Activated T-helper 1 cell treated with anti-CD3 and anti-CD28 coated beads, Interleukin-12 subunit alpha, Interleukin-12 subunit beta, Interleukin-2, Interleukin-4 antibody, amounts not matched to agents 30 ng/mL and 10 ng/mL and 1 ng/mL, durations not matched to agents 14 hours and 24 hours and 36 hours (primary cell): Measurements from ENCODE around the gene DYNC2I2. TPM values are rescaled to one million over a fixed set of nuclear protein-coding genes. Genes with fewer than 3 reads are reported as not detected.
"Not testable (repeated sequence)": the region's sequence is repeated elsewhere in the genome, so short reads cannot be mapped to it uniquely, and the experiment has no call there.

Experiments
- DNase-seq: peaks from one replicate; pipeline ENCODE4 v3.0.0; 2021; ENCODE audit warnings: low spot score
- H3K27ac Mint-ChIP-seq: one replicate; pipeline ENCODE4 v1.8.0; 2021; ENCODE audit warnings: mild to moderate bottlenecking, mixed read lengths
- H3K27me3 Mint-ChIP-seq: one replicate; pipeline ENCODE4 v1.8.0; 2022; ENCODE audit warnings: mild to moderate bottlenecking, moderate library complexity, mixed read lengths; ENCODE audit not compliant: insufficient read depth
- H3K36me3 Mint-ChIP-seq: one replicate; pipeline ENCODE4 v1.8.0; 2021; ENCODE audit warnings: low read depth, mixed read lengths
- H3K4me1 Mint-ChIP-seq: one replicate; pipeline ENCODE4 v1.8.0; 2021; ENCODE audit warnings: low read depth, mixed read lengths
- H3K4me3 Mint-ChIP-seq: one replicate; pipeline ENCODE4 v1.8.0; 2021; ENCODE audit warnings: mild to moderate bottlenecking, moderate library complexity, mixed read lengths
- H3K9me3 Mint-ChIP-seq: one replicate; pipeline ENCODE4 v1.8.0; 2021; ENCODE audit warnings: mixed read lengths
- intact Hi-C: fragments of 100-400 bp; cut with micrococcal nuclease; formaldehyde crosslinking; loops from one replicate; pipeline ENCODE4 v1.15.1; 2024
- total RNA-seq: library from RNA; stranded (reverse); gene quantifications from 2 replicates; pipeline ENCODE4 v1.2.3, GENCODE V29; 2022

DYNC2I2 gene
- 41.5 and 43.9 TPM in 2 replicates for total RNA-seq

DNA sequence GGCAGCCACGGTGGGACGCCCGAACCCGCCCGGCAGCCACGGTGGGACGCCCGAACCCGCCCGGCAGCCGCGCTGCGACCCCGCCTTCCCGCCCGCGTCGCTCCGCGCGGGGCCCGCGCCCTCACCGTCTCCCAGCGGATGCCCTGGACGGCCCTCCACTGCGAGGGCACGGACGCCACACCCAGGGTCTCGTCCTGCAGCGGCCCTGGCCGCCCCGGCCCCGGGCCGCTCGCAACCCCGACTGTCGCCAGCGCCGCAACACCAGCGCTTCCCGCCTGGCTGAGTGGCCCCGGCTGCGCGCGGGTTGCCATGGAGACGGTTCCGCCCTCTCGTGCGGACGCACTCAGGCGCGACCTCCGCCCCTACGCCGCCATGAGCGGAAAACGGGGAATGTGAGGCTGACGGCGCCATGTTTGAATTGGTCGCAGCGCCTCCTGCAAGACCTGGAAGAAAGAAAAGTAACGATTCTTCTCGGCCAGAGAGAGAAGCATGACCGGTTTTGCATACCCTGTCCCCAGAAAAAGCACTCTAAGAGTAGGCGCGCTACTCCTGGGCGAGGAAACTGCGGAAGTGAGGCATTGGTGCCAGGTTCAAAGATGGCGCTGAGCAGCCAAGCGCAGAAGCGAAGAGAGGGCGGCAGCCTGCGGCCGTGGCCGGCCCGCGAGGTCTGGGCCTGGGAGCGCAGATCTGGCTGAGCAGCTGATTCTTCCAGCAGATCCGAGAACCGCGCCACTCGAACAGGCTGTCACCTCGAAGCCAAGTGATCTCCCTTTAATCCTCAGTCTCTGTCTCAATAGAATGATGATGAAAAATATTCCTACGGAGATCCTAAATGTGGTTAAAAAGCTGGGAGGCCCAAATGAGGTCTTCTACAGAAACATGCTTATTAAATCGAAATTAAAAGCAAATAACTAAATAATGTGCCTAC is at the start of gene DYNC2I2:
Gene DYNC2I2 (minus strand): TSS at position 432 of the 928 bp plus-strand sequence. CDS start 121 bp downstream, at position 311.
- H3K9me3 Mint-ChIP-seq = no peaks in the 10 kb centered on the region
- peak within 1 kb of the TSS; percentile 91 for H3K4me3 Mint-ChIP-seq
- DNase-seq = peak; percentile 95
- H3K27me3 Mint-ChIP-seq = no peaks in the 10 kb centered on the region
- peaks cover 15% of the 10 kb centered on the region for H3K4me1 Mint-ChIP-seq
- peak within 1 kb of the TSS; percentile 100 for H3K27ac Mint-ChIP-seq
- H3K36me3 Mint-ChIP-seq = no peaks in the 10 kb centered on the region
- intact Hi-C loops = loop anchor here (1.0 to 5.0 kb wide), 7 partner anchors 28 to 152 kb away; partner anchors contain the start of genes GLE1, PKN3, SET and SPTAN1

- no peak overlapping the region for H3K27ac Mint-ChIP-seq
- no peak overlapping the region for H3K4me3 Mint-ChIP-seq
- H3K4me1 Mint-ChIP-seq = no peaks in the 10 kb centered on the region
- intact Hi-C loops = no loop called here
- H3K36me3 Mint-ChIP-seq = no peaks in the 10 kb centered on the region
- peaks cover 2% of the 10 kb centered on the region for H3K27me3 Mint-ChIP-seq
- no peaks in the 10 kb centered on the region for H3K9me3 Mint-ChIP-seq
- DNase-seq = no peak
These were observed 49.4 kb upstream of the DYNC2I2 start for GRCh38 chr9:128706045-128706444.

- intact Hi-C loops = no loop called here
- DNase-seq = no peak
- Mint-ChIP-seq H3K9me3 (no peaks in the 10 kb centered on the region), H3K27me3 (peaks cover 2% of the 10 kb centered on the region), H3K4me1 (no peaks in the 10 kb centered on the region), H3K4me3 (no peak overlapping the region), H3K27ac (no peak overlapping the region), H3K36me3 (no peaks in the 10 kb centered on the region)
These were observed 48.7 kb upstream of the DYNC2I2 start for GRCh38 chr9:128705051-128705965.

DNA sequence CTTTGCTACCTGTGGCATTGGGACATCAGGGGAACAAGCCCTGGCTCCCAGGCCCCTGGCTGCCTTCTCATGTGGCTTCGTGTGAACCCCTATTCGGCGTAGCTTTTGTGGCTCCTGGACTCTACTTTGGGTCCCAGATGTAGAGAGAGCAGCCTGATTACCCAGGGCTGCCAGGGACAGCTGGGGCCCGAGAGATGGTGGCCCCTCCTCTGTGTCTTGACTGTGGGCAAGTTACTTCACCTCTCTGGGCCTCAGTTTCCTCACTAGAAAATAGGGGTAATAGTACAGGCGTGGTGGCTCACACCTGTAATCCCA is 47.7 kb upstream of the DYNC2I2 start:
- H3K36me3 Mint-ChIP-seq = no peaks in the 10 kb centered on the region
- DNase-seq = no peak
- H3K27ac Mint-ChIP-seq = no peak overlapping the region
- intact Hi-C loops = loop anchor here (5.0 kb wide), 2 partner anchors 83 to 243 kb away; partner anchors contain the start of genes DOLK, NUP188 and TBC1D13
- H3K27me3 Mint-ChIP-seq = peaks cover 2% of the 10 kb centered on the region
- H3K4me3 Mint-ChIP-seq = no peak overlapping the region
- H3K4me1 Mint-ChIP-seq = no peaks in the 10 kb centered on the region
- H3K9me3 Mint-ChIP-seq = no peaks in the 10 kb centered on the region

- H3K4me1 Mint-ChIP-seq = no peaks in the 10 kb centered on the region
- intact Hi-C loops = loop anchor here (1.0 to 5.0 kb wide), 4 partner anchors 67 to 244 kb away; partner anchors contain the start of genes DOLK, LRRC8A, NUP188 and TBC1D13
- no peak for DNase-seq
- no peaks in the 10 kb centered on the region for H3K9me3 Mint-ChIP-seq
- peaks cover 2% of the 10 kb centered on the region for H3K27me3 Mint-ChIP-seq
- no peaks in the 10 kb centered on the region for H3K36me3 Mint-ChIP-seq
- peak overlapping the region; percentile 84 for H3K4me3 Mint-ChIP-seq
- peak overlapping the region; percentile 73 for H3K27ac Mint-ChIP-seq
These were observed 47.1 kb upstream of the DYNC2I2 start for GRCh38 chr9:128703616-128704355.

DNA sequence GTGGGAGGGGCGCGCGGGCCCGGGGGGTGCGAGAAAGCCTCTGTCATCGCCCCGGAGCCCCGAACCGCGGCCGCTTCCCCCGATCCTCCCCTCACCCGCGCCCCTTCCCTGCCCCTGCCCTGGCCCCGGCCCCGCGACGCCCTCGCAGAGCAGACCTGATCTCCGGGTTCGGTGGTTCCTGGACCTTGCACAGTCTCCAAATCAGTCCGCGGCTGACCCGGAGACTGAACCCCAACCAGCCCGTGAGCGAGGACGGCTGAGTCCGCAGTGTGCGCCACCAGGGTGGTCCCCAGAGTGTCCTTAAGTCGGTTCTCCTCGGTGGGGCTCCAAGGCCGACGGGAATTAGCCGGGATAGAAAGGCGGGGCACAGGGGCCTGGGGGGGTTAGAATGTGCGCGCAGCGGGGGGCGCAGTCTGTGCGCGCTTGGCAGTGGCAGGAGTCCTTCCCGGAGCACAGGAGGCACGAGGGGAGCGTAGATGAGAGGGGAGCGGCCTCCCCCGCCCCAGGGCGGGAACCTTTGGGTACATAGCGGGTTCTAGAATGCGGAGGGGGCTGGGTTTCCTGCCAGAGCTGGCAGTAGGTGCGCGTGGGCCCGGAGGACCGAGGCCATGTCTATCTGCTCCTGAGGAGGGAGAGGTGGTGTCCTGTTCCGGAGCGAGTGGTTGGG is 46.4 kb upstream of the DYNC2I2 start:
- Mint-ChIP-seq H3K27me3 (peaks cover 2% of the 10 kb centered on the region), H3K4me3 (peak overlapping the region; percentile 84), H3K27ac (peak overlapping the region; percentile 73), H3K36me3 (no peaks in the 10 kb centered on the region), H3K9me3 (no peaks in the 10 kb centered on the region), H3K4me1 (no peaks in the 10 kb centered on the region)
- intact Hi-C loops = loop anchor here (1.0 to 5.0 kb wide), 7 partner anchors 17 to 244 kb away; partner anchors contain the start of genes DOLK, DYNC2I2, LRRC8A and NUP188
- no peak for DNase-seq

GRCh38 chr9:128702445-128702948 is 45.9 kb upstream of the DYNC2I2 start, which contains the start of gene PKN3:
TSS of gene PKN3 (plus strand) at chr9:128702503. CDS start at chr9:128702916, 413 bp downstream.
- Mint-ChIP-seq H3K27ac (peak within 1 kb of the TSS; percentile 77), H3K36me3 (no peaks in the 10 kb centered on the region), H3K4me1 (no peaks in the 10 kb centered on the region), H3K4me3 (peak within 1 kb of the TSS; percentile 86), H3K9me3 (no peaks in the 10 kb centered on the region), H3K27me3 (peaks cover 2% of the 10 kb centered on the region)
- DNase-seq = peak; percentile 82
- intact Hi-C loops = loop anchor here (1.0 to 5.0 kb wide), 6 partner anchors 16 to 245 kb away; partner anchors contain the start of genes DOLK, DYNC2I2, LRRC8A and NUP188

DNA sequence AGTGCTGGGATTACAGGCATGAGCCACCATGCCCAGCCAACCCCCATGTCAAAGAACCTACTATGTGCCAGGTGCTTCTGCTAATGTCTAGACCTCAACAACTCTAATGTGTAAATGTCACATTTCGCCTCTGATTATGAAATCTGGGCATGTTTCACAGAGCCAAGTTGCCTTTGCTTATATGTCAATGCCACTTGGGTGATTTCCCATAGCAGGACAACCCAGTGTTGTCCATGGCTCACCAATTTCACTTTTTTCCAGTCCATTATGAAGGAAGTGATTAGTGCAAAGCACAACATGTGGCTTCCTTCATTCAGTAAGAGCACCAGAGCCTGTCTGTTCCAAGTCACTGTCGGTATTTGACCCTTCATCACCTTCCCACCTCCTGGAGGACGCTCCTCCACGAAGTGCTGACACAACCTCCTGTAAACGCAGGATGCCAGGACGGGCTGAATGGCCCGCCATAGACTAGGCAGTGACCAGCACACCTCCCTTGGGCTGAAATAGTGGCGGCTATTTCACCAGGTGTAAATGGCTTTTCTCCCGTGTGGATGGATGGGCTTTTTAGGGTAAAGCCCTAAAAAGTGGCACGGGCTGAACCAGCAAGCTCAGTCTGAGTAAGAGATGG is 44.7 kb upstream of the DYNC2I2 start:
- H3K4me3 Mint-ChIP-seq = peak overlapping the region; percentile 76
- H3K4me1 Mint-ChIP-seq = no peaks in the 10 kb centered on the region
- no peak for DNase-seq
- H3K36me3 Mint-ChIP-seq = peaks cover 2% of the 10 kb centered on the region
- H3K27ac Mint-ChIP-seq = no peak overlapping the region
- H3K9me3 Mint-ChIP-seq = no peaks in the 10 kb centered on the region
- intact Hi-C loops = loop anchor here (5.0 kb wide), 2 partner anchors 86 to 246 kb away; partner anchors contain the start of genes DOLK, NUP188 and TBC1D13
- H3K27me3 Mint-ChIP-seq = peaks cover 2% of the 10 kb centered on the region

GRCh38 chr9:128699096-128699795 is 42.6 kb upstream of the DYNC2I2 start:
- H3K27me3 Mint-ChIP-seq, H3K9me3 Mint-ChIP-seq, H3K4me1 Mint-ChIP-seq, DNase-seq, intact Hi-C loops, H3K4me3 Mint-ChIP-seq, H3K27ac Mint-ChIP-seq: not testable (repeated sequence)
- H3K36me3 Mint-ChIP-seq = peaks cover 17% of the 10 kb centered on the region

DNA sequence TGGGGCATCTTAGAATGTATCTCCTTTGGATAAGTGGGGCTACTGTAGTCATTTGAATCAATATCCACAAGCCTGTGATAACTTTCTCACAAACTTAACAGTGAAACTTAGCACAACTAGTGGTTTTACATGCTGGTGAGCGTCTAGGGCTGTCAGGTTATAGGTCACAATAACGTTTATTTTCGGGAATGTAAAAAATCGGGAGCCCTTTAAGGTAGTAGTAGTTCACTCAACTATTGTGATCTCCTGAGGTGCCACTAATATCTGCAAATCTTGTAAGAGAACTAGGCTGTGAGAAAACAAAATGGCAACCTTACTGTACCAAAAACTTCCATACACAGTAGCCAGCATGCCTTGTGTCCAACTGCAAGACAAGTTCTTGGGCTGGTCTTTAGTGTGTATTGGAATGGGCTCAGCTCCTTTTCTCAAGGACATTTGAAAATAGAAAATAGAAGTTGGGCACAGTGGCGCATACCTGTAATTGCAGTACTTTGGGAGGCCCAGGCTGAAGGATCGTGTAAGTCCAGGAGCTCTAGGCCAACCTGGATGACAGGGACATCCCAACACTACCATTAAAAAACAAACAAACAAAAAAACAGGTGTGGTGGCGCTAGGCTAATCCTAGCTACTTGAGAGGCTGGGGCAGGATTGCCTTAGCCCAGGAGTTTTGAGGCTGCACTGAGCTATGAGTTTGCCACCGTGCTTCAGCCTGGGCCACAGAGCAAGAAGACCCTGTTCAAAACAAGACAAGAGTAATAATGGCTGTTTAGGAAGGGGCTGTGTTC is 40.5 kb upstream of the DYNC2I2 start:
- H3K9me3 Mint-ChIP-seq = no peaks in the 10 kb centered on the region
- H3K36me3 Mint-ChIP-seq = peaks cover 32% of the 10 kb centered on the region

More for the DNA sequence above, 40.5 kb upstream of the DYNC2I2 start:
- Mint-ChIP-seq H3K4me1 (peaks cover 17% of the 10 kb centered on the region), H3K27me3 (peaks cover under 1% of the 10 kb centered on the region), H3K27ac (no peak overlapping the region), H3K4me3 (no peak overlapping the region)
- DNase-seq = no peak
- intact Hi-C loops = no loop called here
